HL-60 (cell line): ENCODE measurements around the gene FOLR2.

Experiments
- GABPA ChIP-seq: IDR thresholded peaks from 2 replicates; pipeline ENCODE4 v1.6.1; 2012; ENCODE audit warnings: low read depth
- POLR2AphosphoS5 ChIP-seq: IDR thresholded peaks from 2 replicates; pipeline ENCODE4 v1.6.1; 2012; ENCODE audit warnings: low read depth
- SPI1 ChIP-seq: IDR thresholded peaks from 2 replicates; pipeline ENCODE4 v1.6.1; 2012; ENCODE audit warnings: low read depth, mild to moderate bottlenecking, borderline replicate concordance
- TF ChIP-seq, protein P1 (sequence below): IDR thresholded peaks from one replicate; pipeline ENCODE4 v1.5.1; 2011; ENCODE audit warnings: low read length, control low read depth, inconsistent platforms; ENCODE audit not compliant: insufficient read depth
- TF ChIP-seq, protein P2 (sequence below): IDR thresholded peaks from 2 replicates; pipeline ENCODE4 v1.6.1; 2012; ENCODE audit warnings: low read depth; ENCODE audit not compliant: insufficient replicate concordance

DNA sequence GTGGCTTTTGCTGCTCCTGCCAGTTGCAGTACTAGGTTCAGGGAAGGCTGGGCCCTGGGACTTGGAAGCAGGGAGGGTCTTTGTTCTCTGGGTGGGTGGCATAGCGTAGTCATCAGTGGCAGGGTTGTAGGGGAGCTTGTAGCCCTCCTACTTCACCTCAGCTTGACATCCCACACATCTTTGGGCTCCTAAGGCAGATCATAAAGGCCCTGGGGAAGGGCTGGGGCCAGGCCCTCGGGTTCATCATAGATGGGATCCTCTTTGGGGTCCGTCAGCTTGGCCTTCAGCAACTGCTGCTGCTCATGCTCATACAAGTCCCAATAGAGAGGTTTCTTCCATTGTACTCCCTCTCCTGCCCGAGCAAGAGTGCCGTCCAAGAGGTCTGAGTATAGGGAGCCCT lies 33.4 kb downstream of the FOLR2 start:
- TF ChIP-seq, protein P1, sequence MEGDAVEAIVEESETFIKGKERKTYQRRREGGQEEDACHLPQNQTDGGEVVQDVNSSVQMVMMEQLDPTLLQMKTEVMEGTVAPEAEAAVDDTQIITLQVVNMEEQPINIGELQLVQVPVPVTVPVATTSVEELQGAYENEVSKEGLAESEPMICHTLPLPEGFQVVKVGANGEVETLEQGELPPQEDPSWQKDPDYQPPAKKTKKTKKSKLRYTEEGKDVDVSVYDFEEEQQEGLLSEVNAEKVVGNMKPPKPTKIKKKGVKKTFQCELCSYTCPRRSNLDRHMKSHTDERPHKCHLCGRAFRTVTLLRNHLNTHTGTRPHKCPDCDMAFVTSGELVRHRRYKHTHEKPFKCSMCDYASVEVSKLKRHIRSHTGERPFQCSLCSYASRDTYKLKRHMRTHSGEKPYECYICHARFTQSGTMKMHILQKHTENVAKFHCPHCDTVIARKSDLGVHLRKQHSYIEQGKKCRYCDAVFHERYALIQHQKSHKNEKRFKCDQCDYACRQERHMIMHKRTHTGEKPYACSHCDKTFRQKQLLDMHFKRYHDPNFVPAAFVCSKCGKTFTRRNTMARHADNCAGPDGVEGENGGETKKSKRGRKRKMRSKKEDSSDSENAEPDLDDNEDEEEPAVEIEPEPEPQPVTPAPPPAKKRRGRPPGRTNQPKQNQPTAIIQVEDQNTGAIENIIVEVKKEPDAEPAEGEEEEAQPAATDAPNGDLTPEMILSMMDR, result no peak
- TF ChIP-seq SPI1 (no peak), POLR2AphosphoS5 (no peak), GABPA (no peak)
- TF ChIP-seq, protein P2, sequence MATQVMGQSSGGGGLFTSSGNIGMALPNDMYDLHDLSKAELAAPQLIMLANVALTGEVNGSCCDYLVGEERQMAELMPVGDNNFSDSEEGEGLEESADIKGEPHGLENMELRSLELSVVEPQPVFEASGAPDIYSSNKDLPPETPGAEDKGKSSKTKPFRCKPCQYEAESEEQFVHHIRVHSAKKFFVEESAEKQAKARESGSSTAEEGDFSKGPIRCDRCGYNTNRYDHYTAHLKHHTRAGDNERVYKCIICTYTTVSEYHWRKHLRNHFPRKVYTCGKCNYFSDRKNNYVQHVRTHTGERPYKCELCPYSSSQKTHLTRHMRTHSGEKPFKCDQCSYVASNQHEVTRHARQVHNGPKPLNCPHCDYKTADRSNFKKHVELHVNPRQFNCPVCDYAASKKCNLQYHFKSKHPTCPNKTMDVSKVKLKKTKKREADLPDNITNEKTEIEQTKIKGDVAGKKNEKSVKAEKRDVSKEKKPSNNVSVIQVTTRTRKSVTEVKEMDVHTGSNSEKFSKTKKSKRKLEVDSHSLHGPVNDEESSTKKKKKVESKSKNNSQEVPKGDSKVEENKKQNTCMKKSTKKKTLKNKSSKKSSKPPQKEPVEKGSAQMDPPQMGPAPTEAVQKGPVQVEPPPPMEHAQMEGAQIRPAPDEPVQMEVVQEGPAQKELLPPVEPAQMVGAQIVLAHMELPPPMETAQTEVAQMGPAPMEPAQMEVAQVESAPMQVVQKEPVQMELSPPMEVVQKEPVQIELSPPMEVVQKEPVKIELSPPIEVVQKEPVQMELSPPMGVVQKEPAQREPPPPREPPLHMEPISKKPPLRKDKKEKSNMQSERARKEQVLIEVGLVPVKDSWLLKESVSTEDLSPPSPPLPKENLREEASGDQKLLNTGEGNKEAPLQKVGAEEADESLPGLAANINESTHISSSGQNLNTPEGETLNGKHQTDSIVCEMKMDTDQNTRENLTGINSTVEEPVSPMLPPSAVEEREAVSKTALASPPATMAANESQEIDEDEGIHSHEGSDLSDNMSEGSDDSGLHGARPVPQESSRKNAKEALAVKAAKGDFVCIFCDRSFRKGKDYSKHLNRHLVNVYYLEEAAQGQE, result no peak
